Effector memory CD4-positive, alpha-beta T cell (primary cell): Measurements from ENCODE around the gene FEM1B.

Experiments used
- DNase-seq, 3 donors: peaks; one replicate each; pipeline ENCODE4 v3.0.0-alpha.2; 2020
- H3K27ac ChIP-seq: 2 replicates; pipeline ENCODE4 v1.7.0; 2013; ENCODE audit warnings: mild to moderate bottlenecking, low read length, moderate library complexity; ENCODE audit not compliant: insufficient read depth, poor library complexity, severe bottlenecking
- H3K27me3 ChIP-seq: replicated peaks from 2 replicates; pipeline ENCODE4 v1.7.0; 2013; ENCODE audit warnings: mild to moderate bottlenecking, low read length; ENCODE audit not compliant: insufficient read depth, control insufficient read depth, poor library complexity, severe bottlenecking
- H3K36me3 ChIP-seq: 2 replicates; pipeline ENCODE4 v1.7.0; 2013; ENCODE audit warnings: mild to moderate bottlenecking, low read length, moderate library complexity; ENCODE audit not compliant: control insufficient read depth, insufficient read depth
- H3K4me1 ChIP-seq: 2 replicates; pipeline ENCODE4 v1.7.0; 2013; ENCODE audit warnings: low read length, mild to moderate bottlenecking; ENCODE audit not compliant: control insufficient read depth, insufficient read depth, poor library complexity, severe bottlenecking
- H3K4me3 ChIP-seq: 2 replicates; pipeline ENCODE4 v1.7.0; 2013; ENCODE audit warnings: low read length, low read depth, mild to moderate bottlenecking; ENCODE audit not compliant: insufficient read depth, poor library complexity, severe bottlenecking
- H3K9me3 ChIP-seq: 2 replicates; pipeline ENCODE4 v1.7.0; 2013; ENCODE audit warnings: mild to moderate bottlenecking, low read length, moderate library complexity; ENCODE audit not compliant: control insufficient read depth

FEM1B gene

DNA sequence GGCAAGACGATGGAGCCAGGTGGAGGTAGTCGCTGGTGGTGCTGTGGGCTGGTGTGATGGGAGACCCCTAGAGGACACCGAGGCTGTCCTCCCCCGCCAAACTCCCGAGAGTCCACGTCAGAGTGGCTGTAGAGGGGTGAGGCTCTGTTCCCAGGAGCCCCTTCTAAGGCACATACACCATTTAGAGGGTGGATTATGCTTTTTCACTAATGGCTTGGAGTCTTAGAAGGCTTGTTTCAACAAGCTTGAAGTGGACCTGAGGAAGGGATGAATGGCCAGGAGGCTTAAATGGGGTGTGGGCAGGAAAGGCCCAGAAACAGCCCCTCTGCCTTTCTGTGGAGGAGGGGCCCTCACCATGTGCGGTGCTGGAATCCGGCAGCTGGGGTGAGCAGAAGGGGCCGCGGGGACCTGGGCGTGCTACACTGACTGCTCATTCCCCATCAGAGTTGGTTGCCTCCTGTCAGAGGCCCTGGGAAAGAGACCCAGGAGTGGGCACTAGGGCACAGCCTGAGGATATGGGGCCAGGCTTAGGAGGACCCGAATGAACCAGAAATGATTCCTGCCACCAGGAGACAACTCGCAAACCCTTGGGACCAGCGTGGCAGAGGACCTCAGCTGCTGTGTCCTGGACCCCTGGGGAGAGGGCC lies 66.2 kb downstream of the FEM1B start:
- Histone ChIP-seq H3K36me3 (no peaks in the 10 kb centered on the region), H3K27ac (no peak overlapping the region), H3K27me3 (no peaks in the 10 kb centered on the region), H3K4me3 (no peak overlapping the region), H3K9me3 (no peaks in the 10 kb centered on the region), H3K4me1 (no peaks in the 10 kb centered on the region)
- no peak for DNase-seq

DNA sequence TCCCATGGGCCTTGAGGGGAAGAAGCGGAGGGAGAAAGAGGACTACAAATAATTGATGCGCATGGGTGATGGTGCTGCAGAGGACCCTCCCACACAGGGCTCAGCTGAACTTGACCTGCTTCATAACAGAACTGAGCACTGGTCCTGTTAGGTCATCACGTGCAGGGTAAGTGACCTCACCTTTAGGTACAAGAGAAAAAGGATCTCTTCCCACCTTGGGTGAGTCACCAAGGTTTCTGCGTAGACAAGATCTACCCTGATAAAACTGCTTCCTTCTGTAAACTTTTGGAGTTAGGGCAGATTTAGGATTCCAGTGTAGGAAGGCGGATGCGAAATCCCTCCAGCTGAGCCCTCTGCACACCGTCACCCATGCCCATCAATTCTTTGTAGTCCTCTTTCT lies 67.1 kb downstream of the FEM1B start:
- H3K27ac ChIP-seq = no peak overlapping the region
- no peak for DNase-seq
- no peaks in the 10 kb centered on the region for H3K4me1 ChIP-seq

More for the DNA sequence above, 67.1 kb downstream of the FEM1B start:
- no peaks in the 10 kb centered on the region for H3K9me3 ChIP-seq
- H3K4me3 ChIP-seq = no peak overlapping the region
- no peaks in the 10 kb centered on the region for H3K27me3 ChIP-seq
- H3K36me3 ChIP-seq = no peaks in the 10 kb centered on the region
